GM21717 (cell line): ENCODE measurements around the gene NUDC.
A peak's percentile ranks its signal among the peaks of the same experiment; 100 is the strongest.
"Not testable (repeated sequence)": the region's sequence is repeated elsewhere in the genome, so short reads cannot be mapped to it uniquely, and the experiment has no call there.

ENCODE experiments used
- ATAC-seq: cut with Tn5 transposase; IDR thresholded peaks from one replicate; pipeline ENCODE4 v1.9.1; 2021; ENCODE audit warnings: mild to moderate bottlenecking, moderate library complexity; ENCODE audit not compliant: unreplicated experiment

NUDC gene

DNA sequence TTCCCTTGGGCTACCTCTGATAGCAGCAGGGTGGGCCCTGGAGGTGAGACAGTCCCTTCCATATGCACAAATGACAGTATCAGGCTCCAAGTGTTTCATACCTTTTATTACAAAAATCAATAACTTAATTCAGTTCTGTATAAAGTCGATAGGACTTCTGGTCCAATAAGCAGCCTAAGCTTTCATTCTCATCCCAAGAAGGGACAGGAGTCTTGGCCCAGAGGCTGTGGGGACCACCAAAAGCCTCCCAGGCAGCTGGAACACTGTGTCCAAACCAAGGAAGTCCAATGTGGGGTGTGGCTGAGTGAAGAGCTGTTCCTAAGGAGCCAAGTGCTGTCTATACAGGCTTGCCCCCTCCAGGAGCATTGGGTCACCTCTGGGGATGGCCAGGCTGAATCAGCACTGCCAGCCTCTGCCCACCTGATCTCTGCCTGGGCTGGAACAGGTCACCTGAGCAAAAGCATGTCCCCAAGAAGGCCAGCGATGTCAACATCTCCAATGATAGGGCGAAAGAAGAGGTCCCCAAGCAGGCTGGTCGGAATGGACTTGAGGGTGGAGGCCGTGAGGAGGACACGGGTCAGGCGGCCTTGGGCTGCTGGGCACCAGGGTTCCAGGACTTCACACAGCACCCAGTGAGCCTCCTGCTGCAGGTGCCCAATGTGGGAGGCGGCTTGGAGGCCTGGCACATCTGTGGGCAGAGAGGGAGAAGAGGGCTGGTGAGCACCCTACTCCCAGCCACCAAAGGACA lies 10.0 kb upstream of the NUDC start:
- no peak for ATAC-seq

DNA sequence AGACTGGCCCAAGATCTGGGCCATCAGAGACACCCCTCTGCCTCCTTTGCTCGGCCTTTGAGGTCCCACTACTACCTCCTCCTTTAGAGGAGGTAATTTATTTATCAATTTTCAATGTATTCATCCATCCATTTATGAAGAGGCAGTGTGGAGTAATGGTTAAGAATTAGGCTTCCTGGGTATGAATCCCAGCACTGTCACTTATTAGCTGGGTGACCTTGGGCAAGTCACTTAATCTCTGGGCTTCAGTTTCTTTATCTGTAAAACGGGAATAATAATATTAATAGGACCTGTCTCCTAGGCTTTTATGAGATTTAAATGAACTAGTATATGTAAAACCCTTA lies 9.4 kb upstream of the NUDC start:
- ATAC-seq: no peak

DNA sequence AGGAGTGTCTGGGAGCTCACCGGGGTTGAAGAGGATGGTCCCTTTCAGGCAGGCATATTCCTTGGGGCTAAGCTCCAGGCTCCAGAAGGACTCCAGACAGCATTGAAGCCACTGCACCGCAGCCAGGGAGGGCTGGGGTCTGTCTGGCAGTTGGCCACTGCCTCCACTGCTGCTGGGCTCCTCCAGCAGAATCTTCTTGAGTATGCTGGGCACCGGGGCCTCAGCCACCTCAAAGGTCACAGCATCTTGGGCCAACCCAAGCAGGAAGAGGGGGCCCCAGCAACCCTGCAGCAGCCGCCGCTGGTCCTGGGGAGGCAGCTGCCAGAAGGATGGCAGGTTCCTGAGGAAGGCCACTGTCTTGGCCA lies 8.2 kb upstream of the NUDC start:
- ATAC-seq: no peak

DNA sequence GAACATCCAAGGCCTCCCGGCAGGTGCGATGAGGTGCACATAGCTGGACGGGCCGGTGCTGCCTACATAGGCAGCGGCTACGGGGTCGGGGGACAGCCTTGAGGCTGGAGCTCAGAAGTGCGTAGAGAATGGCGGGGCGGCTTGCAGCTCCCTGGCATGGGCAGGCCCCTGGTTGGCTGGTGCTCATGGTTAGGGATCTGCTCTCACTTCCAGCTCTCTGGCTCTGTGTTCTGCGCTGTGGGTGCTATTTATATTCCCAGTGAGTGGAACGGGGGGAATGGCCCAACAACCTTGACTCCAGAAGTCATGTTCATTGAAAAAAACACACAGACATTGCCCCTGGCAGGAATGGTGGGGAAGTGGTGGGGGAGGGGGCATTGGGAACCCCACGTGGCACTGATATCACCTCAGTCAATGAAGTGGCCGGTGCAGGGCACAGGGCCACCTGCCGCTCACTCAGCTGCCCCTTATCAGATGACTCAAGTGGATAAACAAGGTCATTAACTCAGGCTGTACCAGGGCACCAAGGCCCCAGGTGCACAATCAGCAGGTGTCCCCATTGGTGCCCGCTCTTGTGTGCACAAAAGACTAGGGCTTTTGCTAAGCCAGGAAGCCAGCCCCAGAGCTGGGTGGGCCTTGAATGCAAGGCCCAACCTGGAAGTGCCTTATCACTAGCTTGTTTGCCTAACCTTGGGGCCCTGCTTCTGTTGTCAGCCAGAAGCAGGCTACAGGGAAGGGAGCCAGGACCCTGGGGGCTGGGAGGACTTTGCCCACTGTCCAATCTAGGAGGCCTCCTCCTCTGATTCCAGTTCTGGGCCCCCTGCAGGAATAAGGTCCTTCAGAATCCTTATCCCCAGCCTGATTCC lies 7.6 kb upstream of the NUDC start, which contains the start of gene NR0B2:
Gene NR0B2 (minus strand): TSS at position 222 of the 866 bp plus-strand sequence. CDS start 35 bp downstream, at position 187.
- ATAC-seq: no peak

DNA sequence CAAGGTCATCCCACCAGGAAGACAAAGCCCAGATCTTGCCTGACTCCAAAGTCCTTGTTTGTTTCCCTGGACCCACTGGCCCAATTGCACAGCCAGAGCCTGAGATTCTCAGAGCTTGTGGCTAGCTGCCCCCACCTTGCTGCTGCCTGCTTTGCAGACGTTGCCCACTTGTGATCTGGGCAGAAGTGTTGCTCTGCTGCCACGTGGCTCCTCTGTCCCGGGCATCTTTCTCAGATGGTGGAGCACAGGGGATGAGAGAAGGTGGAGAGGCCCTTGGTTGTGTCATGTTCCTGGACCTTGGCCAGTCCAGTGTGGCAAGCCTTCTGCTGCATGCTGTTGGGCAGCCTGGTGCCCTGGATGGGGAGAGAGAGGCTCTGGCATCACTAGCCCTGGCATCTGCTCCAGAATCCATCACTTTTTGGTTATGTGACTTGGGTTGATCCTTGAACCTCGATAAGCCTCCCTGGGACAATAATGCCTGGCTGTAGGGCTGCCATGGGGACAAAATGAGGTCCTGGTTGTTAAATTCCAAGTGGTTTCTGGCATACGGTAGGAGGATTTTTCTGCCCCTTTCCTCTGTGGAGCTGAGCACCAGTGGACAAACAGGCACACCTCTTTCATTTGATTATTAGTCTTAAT lies 6.2 kb upstream of the NUDC start:
- ATAC-seq: no peak

DNA sequence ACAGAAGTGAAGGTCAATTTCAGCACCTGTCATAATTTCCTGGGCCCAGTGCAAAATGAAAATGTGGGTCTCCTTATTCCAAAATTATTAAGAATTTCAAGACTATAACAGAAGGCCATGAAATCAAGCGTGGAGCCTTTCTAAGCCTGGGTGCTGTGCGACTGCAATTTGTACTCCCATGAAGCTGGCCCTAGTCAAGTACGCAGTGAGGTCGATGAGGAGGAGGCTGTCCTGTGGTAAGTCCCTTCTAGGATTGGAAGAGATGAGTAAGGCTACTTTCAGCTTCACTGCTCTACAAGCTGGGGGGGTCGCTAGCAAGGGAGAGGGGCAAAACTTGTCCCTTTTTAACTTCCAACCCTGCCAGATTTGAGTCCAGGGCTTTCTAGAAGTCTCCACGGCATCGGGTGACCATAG lies 410 bp upstream of the NUDC start:
- peak; percentile 19 for ATAC-seq

DNA sequence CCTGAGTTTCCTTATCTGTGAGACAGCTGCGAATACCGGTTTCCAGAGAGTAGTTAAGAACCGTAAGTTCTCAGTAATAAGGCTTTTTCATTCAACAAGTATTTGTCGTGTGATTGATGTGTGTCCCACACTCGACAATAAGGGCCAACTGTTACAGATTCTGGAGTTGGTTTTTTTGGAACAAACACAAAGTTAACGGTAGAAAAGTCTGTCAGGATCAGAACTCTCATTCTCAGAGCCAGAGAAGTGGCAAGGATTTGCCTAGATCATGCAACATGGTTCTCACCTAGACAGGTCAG lies 837 bp downstream of the NUDC start:
- ATAC-seq: no peak

DNA sequence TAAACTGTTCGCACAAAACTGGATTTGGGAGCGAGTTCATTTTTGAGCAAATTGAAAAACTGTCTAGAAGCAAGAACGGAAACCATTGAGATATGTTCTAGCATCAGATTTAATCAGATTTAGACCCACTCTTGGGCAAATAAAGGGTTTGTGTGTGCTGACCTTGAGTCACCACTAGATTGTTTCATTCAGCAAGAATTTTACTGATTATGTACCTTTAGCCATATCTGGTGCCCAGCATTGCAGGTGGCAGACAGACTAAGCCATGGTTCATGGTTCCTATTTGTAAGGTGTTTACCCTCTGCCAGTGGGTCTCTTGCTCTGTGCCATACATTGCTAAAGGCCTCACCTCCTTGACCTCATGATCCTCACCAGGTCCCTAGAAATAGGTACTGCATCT lies 1.4 kb downstream of the NUDC start:
- no peak for ATAC-seq

DNA sequence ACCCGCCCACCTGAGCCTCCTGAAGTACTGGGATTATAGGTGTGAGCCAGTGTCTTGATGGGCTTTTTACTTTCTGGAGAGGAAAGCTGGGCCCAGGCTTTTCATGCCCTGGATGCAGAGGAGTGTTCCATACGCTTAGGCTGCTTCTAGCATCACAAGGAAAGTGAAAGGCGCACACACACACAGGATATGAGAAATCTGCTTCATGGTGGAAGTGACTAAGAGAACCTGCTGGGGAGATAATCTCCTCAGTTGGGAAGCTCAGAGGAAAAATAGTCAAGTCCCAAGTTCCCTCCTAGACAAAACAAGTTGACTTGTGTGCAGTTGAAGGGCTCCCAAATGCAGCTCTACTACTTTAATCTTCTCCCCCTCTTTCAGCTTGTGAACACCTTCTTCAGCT lies 2.2 kb downstream of the NUDC start:
- no peak for ATAC-seq

DNA sequence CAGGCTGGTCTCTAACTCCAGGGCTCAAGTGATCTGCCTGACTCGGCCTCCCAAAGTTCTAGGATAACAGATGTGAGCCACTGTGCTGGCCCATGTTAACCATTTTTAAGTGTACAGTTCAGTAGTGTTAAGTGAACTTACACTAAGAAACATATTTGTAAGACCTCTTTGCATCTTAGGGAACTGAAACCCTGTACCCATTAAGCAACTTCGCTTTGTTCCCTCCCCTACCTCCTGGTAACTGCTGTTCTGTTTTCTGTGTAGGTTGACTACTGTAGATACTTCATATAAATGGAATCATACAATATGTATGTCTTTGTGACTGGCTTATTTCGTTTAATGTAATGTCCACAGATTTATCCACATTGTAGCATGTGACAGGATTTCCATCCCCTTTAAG lies 11.0 kb downstream of the NUDC start:
- no peak for ATAC-seq

DNA sequence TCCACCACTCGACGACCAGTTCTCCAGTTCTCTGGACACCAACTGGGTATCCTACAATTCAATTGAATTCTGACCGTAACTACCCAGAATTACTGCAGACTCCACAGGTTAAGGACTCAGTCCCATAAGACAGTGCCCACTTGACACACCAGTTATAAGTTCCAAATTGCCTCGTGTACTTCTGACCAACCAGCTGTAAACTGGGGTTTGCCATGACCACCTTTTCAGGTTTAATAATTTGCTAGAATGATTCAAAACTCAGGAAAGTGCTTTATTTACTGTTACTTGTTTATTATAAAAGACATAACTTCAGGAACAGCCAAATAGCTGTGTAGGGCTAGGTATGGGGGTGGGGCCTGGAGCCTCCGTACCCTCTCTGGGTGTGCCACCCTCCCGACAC lies 15.3 kb downstream of the NUDC start:
- ATAC-seq: no peak

DNA sequence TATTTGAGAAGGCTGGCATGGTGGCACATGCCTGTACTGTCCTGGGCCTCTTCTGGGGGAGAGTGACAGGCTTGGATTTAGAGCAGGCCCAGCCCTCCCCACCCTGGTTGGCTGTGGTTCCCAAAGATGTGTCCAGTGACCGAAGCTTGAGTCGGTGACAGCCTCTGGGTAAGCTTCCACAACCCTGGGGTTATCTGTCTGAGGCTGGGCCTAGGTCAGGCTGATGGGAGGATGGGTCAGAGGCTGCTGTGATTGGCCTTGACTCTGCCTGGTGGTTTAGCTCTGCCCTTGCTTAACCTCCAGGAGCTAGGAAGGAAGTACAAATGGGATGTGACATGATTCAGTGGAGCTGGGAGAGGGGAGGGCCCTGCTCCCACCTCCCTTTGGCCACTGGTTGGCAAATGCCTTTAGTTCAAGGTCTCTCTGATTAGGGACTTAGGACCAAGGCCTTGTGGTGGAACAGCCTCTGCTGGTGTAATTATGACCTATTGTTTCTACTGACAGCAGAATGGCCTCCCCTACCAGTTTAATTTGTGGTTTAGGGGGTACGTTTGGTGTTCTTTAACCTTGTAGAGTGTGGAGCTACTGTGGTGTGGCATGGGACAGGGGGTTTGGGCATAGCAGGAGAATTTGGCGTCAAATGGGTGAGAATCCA lies 16.6 kb downstream of the NUDC start:
- no peak for ATAC-seq

DNA sequence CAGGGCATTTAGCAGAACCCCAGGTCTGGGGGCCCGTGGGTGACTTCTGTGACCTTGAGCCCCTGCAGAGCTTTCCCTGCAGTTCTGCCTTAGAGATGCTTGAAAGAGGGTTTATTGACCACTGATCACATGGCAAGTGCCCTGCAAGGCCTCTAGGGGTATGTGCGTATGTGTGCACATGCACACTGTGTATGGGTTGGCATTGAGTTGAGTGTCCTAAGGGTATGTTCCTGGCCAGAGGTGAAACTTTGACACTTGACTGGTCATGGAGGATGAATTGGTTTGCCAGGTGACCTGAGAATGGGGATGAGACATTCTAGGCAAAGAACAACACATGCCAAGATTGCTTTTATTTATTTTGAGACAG lies 17.1 kb downstream of the NUDC start:
- ATAC-seq: no peak

DNA sequence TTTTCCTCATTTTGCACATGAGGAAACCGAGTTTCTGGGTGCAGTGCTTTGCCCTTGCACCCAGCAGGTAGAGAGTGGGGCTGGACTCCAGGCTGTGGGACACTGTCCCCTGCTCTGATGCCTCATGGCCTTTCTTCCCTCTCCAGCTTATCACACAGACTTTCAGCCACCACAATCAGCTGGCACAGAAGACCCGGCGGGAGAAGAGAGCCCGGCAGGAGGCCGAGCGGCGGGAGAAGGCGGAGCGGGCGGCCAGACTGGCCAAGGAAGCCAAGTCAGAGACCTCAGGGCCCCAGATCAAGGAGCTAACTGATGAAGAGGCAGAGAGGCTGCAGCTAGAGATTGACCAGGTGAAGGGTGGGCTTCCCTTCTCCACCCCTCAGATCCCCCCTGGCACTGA lies 19.8 kb downstream of the NUDC start:
- no peak for ATAC-seq

DNA sequence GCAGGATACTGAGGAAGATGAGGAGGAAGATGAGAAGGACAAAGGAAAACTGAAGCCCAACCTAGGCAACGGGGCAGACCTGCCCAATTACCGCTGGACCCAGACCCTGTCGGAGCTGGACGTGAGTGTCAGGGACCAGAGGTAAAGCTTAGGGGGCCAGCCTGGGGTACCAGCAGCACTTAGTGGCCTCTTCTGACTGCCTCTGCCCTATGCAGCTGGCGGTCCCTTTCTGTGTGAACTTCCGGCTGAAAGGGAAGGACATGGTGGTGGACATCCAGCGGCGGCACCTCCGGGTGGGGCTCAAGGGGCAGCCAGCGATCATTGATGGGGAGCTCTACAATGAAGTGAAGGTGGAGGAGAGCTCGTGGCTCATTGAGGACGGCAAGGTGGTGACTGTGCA lies 21.1 kb downstream of the NUDC start:
- ATAC-seq: no peak

DNA sequence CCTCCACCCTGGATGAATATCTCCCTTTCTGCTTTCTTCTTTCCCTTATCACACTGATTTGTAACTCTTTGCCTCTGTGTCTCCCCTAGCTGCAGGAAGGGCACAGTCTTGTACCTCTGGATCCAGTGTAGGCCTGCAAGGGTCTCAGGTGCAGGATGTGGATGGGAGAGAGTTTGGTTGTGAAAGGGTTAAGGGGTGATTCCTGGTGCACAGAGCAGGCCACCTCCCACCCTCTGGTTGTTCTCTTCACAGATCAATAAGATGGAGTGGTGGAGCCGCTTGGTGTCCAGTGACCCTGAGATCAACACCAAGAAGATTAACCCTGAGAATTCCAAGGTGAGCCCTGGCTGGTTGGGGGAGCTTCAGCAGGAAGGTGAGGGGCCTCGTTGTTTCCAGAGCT lies 23.6 kb downstream of the NUDC start:
- ATAC-seq: no peak

DNA sequence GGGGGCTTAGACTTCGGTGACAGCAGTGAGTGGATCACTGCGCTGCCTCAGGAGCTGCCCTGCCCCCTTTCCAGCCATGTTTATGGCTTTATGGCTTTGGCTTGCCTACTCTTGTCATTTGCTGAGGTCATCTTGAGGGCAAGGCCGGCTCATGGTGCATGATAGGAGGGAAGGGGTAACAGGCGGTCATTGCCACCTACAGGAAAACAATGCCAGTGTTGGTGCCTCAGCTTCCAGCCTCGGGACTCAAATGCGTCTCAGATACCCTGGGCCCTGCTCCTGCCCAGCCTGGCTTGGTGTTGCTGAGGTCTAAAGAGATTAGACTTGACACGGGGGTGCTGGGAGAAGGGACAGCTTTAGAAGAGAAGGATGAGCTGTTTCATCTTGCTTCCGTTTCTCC lies 24.2 kb downstream of the NUDC start:
- no peak for ATAC-seq

DNA sequence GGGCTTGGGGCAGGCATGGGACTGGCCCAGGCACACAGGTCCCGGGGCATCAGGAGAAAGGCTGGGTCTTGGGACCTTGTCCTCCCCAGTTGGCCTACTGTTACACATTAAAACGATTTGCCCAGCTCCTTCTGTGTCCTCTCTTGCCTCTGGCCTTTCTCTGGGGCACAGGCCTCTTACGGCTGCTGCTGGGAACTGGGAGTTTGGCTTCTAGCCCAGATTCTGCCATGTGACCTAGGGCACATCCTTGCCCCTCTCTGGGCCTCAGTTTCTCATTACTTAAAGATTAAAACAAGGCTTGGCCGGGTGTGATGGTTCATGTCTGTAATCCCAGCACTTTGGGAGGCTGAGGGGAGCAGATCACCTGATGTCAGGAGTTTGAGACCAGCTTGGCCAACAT lies 24.7 kb downstream of the NUDC start:
- no peak for ATAC-seq

DNA sequence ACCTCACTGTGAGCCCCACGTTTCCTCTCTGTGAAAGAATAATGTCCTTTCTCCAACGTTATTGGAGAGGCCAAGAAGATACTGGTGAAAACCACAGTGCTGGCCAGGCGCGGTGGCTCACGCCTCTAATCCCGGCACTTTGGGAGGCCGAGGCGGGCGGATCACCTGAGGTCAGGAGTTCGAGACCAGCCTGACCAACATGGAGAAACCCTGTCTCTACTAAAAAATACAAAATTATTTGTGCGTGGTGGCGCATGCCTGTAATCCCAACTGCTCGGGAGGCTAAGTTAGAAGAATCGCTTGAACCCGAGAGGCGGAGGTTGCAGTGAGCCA lies 27.1 kb downstream of the NUDC start:
- ATAC-seq: not testable (repeated sequence)

DNA sequence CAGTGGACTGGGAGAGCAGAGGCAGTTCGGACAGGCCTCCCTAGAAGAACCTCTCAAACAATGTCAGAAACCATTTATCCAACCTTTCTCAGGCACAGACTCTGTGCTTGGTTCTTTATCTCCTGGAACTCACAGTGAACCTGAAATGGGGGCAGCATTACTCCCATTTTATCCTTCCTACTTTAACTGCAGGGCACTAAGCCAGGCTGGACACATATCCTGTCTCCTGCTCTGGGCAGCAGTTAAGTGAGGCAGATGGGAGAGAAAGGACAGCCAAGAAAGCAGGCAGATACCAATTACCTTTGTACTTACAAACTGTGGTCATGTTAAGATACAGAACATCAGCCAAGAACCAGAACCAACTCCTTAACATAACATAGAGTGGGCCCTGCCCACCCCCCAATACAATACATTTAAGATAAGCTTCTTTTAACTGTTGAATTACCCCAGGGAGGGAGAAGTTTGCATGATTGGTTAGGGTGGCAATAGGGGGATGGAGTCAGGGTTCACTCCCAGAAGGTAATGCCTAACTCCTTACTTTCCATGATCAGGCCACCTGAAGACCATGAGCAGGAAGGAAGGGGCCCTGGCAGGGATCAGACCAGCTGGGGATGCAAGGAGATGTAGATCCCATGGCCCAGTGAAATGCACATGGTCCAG lies 27.9 kb downstream of the NUDC start:
- ATAC-seq: no peak

DNA sequence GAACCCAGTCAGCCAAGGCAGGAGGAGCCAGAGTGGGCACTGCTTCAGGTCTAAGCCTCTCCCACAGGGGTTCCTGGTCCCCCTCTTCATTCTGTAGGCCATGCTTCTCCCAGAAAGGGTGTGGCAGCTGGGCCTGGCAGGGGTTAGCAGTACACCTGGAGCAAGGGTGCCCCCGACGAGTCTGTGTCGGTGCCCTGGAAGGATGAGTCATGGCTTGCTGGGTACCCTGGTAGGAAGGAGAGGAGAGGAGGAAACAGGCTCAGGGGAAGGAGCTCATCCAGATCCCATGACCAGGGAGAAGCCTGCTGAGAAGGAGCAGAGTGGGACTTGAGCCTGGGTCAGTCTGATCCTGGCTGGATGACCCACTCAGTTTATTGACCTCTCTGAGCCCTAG lies 28.4 kb downstream of the NUDC start:
- no peak for ATAC-seq
